Natural killer cell (primary cell): ENCODE results near the gene NRP1. TPM values are rescaled to one million over a fixed set of nuclear protein-coding genes. Genes with fewer than 3 reads are reported as not detected.

Experiments
- ATAC-seq, 3 donors: fragments of 150-1000 bp in 2 of 3; fragments of 200-7000 bp in 1 of 3; cut with Tn5 transposase; 1 replicate in 1 of 3; 2 replicates in 2 of 3; pipeline ENCODE4 v1.10.0; 2021; ENCODE audit warnings: mild to moderate bottlenecking in 2 of 3, moderate library complexity in 2 of 3
- DNase-seq, 2 donors: peaks; one replicate each; pipeline versions ENCODE4 v3.0.0 to v3.0.0-alpha.2; 2013 to 2021; ENCODE audit warnings: mixed read lengths in 1 of 2
- H3K27ac ChIP-seq: one replicate; pipeline ENCODE4 v1.5.1; 2013; ENCODE audit warnings: mild to moderate bottlenecking, low read length
- H3K27me3 ChIP-seq: one replicate; pipeline ENCODE4 v1.6.1; 2013; ENCODE audit warnings: low read length; ENCODE audit not compliant: control insufficient read depth, insufficient read depth
- H3K36me3 ChIP-seq: one replicate; pipeline ENCODE4 v1.6.1; 2013; ENCODE audit warnings: low read length; ENCODE audit not compliant: control insufficient read depth, insufficient read depth
- H3K4me1 ChIP-seq: one replicate; pipeline ENCODE4 v1.6.1; 2013; ENCODE audit warnings: low read length; ENCODE audit not compliant: control insufficient read depth, insufficient read depth
- H3K4me3 ChIP-seq: one replicate; pipeline ENCODE4 v1.5.1; 2013; ENCODE audit warnings: low read length
- H3K9me3 ChIP-seq: one replicate; pipeline ENCODE4 v1.6.1; 2013; ENCODE audit warnings: low read length; ENCODE audit not compliant: control insufficient read depth, insufficient read depth
- H3K27ac Mint-ChIP-seq, 2 donors: one replicate each; pipeline ENCODE4 v1.8.0; 2022; ENCODE audit warnings: mild to moderate bottlenecking in 2 of 2, mixed read lengths in 2 of 2, moderate library complexity in 1 of 2
- H3K27me3 Mint-ChIP-seq, 2 donors: one replicate each; pipeline ENCODE4 v1.8.0; 2022; ENCODE audit warnings: low read depth in 2 of 2, mixed read lengths in 2 of 2
- H3K36me3 Mint-ChIP-seq: one replicate; pipeline ENCODE4 v1.8.0; 2022; ENCODE audit warnings: mixed read lengths
- H3K4me1 Mint-ChIP-seq, 2 donors: one replicate each; pipeline ENCODE4 v1.8.0; 2022; ENCODE audit warnings: mixed read lengths in 2 of 2
- H3K4me3 Mint-ChIP-seq: one replicate; pipeline ENCODE4 v1.8.0; 2022; ENCODE audit warnings: mild to moderate bottlenecking, moderate library complexity, mixed read lengths
- H3K9me3 Mint-ChIP-seq, 2 donors: one replicate each; pipeline ENCODE4 v1.8.0; 2022; ENCODE audit warnings: mixed read lengths in 2 of 2
- WGBS: methylation state at CpG from one replicate; pipeline ENCODE4 v1.1.7; 2013; ENCODE audit warnings: missing lambda C conversion rate; ENCODE audit not compliant: insufficient coverage; 5-methylcytosine and 5-hydroxymethylcytosine counted together
- intact Hi-C: fragments of 100-400 bp; cut with micrococcal nuclease; formaldehyde crosslinking; loops from one replicate; pipeline ENCODE4 v1.14.2; 2022
- total RNA-seq, 4 donors: library from RNA; stranded (reverse); fragments of 120-200 nt in 1 of 4; gene quantifications; one replicate each; pipeline versions ENCODE4 v1.2.3 to v1.2.4, GENCODE V29; 2013 to 2022
- TF ChIP-seq, protein P1 (sequence below): fragments of 200-600 bp; IDR thresholded peaks from one replicate; pipeline ENCODE4 v1.8.0; 2022; ENCODE audit warnings: antibody characterized with exemption

The NRP1 gene
- total RNA-seq, 3 donors from 2014 or later (not counting 1 experiment from before 2014, with no cell fraction given), result 0.16 to 1.5 TPM; not detected in 1

DNA sequence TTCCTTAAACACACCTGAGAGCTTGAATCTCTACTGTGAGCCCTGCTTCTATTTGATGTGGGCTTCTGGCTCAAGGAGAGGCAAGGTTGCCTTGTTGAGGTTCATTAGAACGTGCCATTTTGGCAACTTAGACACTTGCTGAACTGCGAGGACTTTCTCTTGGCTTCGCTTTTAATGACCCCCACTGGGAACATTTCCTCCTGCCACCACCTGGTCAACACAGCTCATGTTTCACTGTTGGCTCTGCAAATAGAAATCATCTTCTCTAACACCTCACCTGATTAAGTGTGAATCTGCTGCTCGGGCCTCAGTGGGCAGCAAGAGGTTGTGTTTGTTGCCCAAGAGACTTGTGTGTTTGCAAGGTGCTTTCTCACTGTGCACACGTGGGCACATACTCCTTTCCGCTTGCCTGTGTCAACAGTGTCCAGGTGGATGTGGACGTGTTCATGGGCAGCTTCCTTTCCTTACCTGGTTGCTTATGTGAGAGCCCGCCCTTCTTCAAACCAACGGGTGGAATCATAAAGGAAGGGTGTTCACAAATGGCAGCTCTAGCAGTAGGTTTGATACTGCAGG, 147.0 kb downstream of the NRP1 start:
- no peaks in the 10 kb centered on the region for H3K36me3 Mint-ChIP-seq
- no peak overlapping the region for H3K27ac Mint-ChIP-seq
- H3K9me3 Mint-ChIP-seq, result no peaks in the 10 kb centered on the region
- TF ChIP-seq, protein P1, sequence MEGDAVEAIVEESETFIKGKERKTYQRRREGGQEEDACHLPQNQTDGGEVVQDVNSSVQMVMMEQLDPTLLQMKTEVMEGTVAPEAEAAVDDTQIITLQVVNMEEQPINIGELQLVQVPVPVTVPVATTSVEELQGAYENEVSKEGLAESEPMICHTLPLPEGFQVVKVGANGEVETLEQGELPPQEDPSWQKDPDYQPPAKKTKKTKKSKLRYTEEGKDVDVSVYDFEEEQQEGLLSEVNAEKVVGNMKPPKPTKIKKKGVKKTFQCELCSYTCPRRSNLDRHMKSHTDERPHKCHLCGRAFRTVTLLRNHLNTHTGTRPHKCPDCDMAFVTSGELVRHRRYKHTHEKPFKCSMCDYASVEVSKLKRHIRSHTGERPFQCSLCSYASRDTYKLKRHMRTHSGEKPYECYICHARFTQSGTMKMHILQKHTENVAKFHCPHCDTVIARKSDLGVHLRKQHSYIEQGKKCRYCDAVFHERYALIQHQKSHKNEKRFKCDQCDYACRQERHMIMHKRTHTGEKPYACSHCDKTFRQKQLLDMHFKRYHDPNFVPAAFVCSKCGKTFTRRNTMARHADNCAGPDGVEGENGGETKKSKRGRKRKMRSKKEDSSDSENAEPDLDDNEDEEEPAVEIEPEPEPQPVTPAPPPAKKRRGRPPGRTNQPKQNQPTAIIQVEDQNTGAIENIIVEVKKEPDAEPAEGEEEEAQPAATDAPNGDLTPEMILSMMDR, result no peak
- no peaks in the 10 kb centered on the region for H3K9me3 ChIP-seq
- no peaks in the 10 kb centered on the region for H3K36me3 ChIP-seq
- no peaks in the 10 kb centered on the region for H3K4me1 Mint-ChIP-seq
- no peaks in the 10 kb centered on the region for H3K27me3 ChIP-seq
- peaks cover 10 to 27% of the 10 kb centered on the region in 2 donors for H3K27me3 Mint-ChIP-seq
- DNase-seq (no peak), ATAC-seq (no peak)
- H3K4me3 ChIP-seq, result no peak overlapping the region
- intact Hi-C loops, result no loop called here
- no peaks in the 10 kb centered on the region for H3K4me1 ChIP-seq
- no peak overlapping the region for H3K27ac ChIP-seq
- 82% methylated on average over 9 of the region's 9 CpGs for WGBS
- H3K4me3 Mint-ChIP-seq, result no peak overlapping the region

DNA sequence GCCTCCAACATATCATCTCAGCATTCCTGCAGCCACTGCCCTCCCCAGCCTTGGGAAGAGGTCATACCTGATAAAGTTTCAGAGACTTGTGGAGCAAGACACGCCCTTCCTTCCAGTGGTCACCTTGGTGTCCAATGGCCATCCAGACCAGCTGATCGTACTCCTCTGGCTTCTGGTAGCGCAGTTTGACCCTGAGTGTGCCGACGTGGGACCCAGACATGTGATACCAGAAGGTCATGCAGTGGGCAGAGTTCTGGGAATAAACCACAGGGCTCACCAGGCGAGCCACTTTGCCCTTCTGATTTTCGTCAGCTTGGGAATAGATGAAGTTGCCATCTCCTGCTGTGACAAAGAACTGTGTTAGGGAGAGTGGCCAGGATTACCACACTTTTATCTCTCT, 148.3 kb downstream of the NRP1 start:
- Histone ChIP-seq H3K9me3 (no peaks in the 10 kb centered on the region), H3K36me3 (no peaks in the 10 kb centered on the region), H3K27me3 (no peaks in the 10 kb centered on the region), H3K4me3 (no peak overlapping the region), H3K27ac (no peak overlapping the region), H3K4me1 (no peaks in the 10 kb centered on the region)
- intact Hi-C loops, result no loop called here
- H3K27ac Mint-ChIP-seq, result no peak overlapping the region
- H3K36me3 Mint-ChIP-seq, result no peaks in the 10 kb centered on the region
- no peak overlapping the region for H3K4me3 Mint-ChIP-seq
- ATAC-seq, result no peak
- TF ChIP-seq, protein P1, result no peak
- H3K27me3 Mint-ChIP-seq, result peaks cover 10 to 27% of the 10 kb centered on the region in 2 donors
- 85% methylated on average over 7 of the region's 7 CpGs for WGBS
- no peaks in the 10 kb centered on the region for H3K9me3 Mint-ChIP-seq
- DNase-seq, result no peak
- H3K4me1 Mint-ChIP-seq, result no peaks in the 10 kb centered on the region

DNA sequence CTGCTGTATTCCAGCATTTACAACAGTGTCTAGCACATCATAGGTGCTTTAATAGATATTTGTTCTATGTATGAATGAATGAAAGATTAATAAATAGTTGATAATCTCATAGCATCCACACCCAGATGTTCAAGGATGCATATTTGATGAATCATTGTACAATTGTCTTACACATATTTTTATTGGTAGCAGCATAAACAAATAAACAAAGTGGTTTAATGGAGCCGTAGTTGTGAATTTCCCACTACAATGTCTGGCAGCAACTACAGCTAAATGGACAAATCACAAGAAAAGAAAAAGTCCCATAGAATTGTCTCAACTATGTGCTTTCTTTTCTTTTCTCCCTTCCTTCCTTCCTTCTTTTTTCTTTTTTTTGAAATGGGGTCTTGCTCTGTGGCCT, 150.8 kb downstream of the NRP1 start:
- Mint-ChIP-seq H3K4me1 (no peaks in the 10 kb centered on the region), H3K4me3 (no peak overlapping the region), H3K27ac (no peak overlapping the region), H3K27me3 (peaks cover 5 to 26% of the 10 kb centered on the region in 2 donors), H3K9me3 (no peaks in the 10 kb centered on the region), H3K36me3 (no peaks in the 10 kb centered on the region)
- TF ChIP-seq, protein P1, result no peak
- H3K27ac ChIP-seq, result no peak overlapping the region
- intact Hi-C loops, result no loop called here
- H3K4me1 ChIP-seq, result no peaks in the 10 kb centered on the region
- 100% methylated on average over 1 of the region's 1 CpG for WGBS
- H3K4me3 ChIP-seq, result no peak overlapping the region
- no peaks in the 10 kb centered on the region for H3K27me3 ChIP-seq
- DNase-seq, result no peak
- H3K36me3 ChIP-seq, result no peaks in the 10 kb centered on the region
- H3K9me3 ChIP-seq, result no peaks in the 10 kb centered on the region
- ATAC-seq, result no peak

DNA sequence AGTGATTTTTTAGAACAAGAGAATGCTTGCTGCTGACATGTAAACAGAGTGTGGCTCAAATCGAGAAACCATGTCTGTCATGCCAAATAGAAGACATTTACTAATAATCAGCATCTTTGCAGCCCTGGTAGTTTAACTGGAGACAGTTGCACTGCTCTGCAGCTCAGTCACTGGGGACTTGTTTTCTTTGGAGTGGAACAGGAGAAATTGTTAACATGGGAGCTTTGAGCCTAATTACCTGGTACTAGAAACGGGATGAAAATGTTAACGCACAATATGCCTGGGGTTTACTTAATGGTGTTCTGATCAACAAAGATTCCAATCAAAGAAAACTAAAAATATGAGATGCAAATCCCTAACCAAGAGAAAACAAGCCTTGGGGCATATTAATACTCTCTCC, 153.5 kb downstream of the NRP1 start:
- intact Hi-C loops, result no loop called here
- H3K27ac ChIP-seq, result no peak overlapping the region
- Mint-ChIP-seq H3K27ac (no peak overlapping the region), H3K27me3 (peaks cover 8 to 30% of the 10 kb centered on the region in 2 donors), H3K4me1 (no peaks in the 10 kb centered on the region), H3K36me3 (no peaks in the 10 kb centered on the region), H3K4me3 (no peak overlapping the region), H3K9me3 (no peaks in the 10 kb centered on the region)
- TF ChIP-seq, protein P1, result no peak
- no peak for DNase-seq
- no peaks in the 10 kb centered on the region for H3K36me3 ChIP-seq
- WGBS, result 80% methylated on average over 3 of the region's 3 CpGs
- no peaks in the 10 kb centered on the region for H3K4me1 ChIP-seq
- H3K9me3 ChIP-seq, result no peaks in the 10 kb centered on the region
- no peak for ATAC-seq
- no peak overlapping the region for H3K4me3 ChIP-seq
- peaks cover 4% of the 10 kb centered on the region for H3K27me3 ChIP-seq
